GM23338 (cell line): Measurements from ENCODE around the gene MTHFSD. TPM values are rescaled to one million over a fixed set of nuclear protein-coding genes. Genes with fewer than 3 reads are reported as not detected.

Experiments used
- ATAC-seq: fragments of 200-7000 bp; cut with Tn5 transposase; 3 replicates; pipeline ENCODE4 v1.9.1; 2020
- DNase-seq: peaks from one replicate; pipeline ENCODE4 v3.0.0-alpha.2; 2015; ENCODE audit warnings: low spot score
- H2AFZ ChIP-seq: fragments of 200-600 bp; sonication (generic); 2 replicates; pipeline ENCODE4 v1.8.0; 2016; ENCODE audit warnings: antibody characterized with exemption, mild to moderate bottlenecking, moderate library complexity
- H3F3A ChIP-seq: fragments of 200-600 bp; sonication (generic); replicated peaks from 2 replicates; pipeline ENCODE4 v1.8.0; 2017; ENCODE audit warnings: antibody characterized with exemption, mixed run types, low read depth
- H3K27ac ChIP-seq: fragments of 200-600 bp; sonication (generic); 2 replicates; pipeline ENCODE4 v1.6.1; 2016; ENCODE audit warnings: low read depth
- H3K27me3 ChIP-seq: fragments of 200-600 bp; sonication (generic); 2 replicates; pipeline ENCODE4 v1.8.0; 2016; ENCODE audit warnings: mild to moderate bottlenecking, mixed run types, moderate library complexity; ENCODE audit not compliant: insufficient read depth
- H3K36me3 ChIP-seq: fragments of 200-600 bp; sonication (generic); 2 replicates; pipeline ENCODE4 v1.8.0; 2016; ENCODE audit warnings: mild to moderate bottlenecking; ENCODE audit not compliant: insufficient read depth
- H3K4me1 ChIP-seq: fragments of 200-600 bp; sonication (generic); 2 replicates; pipeline ENCODE4 v1.8.0; 2016; ENCODE audit warnings: mild to moderate bottlenecking, moderate library complexity; ENCODE audit not compliant: insufficient read depth
- H3K4me2 ChIP-seq: fragments of 200-600 bp; sonication (generic); 2 replicates; pipeline ENCODE4 v1.7.1; 2017; ENCODE audit warnings: mixed run types
- H3K4me3 ChIP-seq: fragments of 200-600 bp; sonication (generic); 2 replicates; pipeline ENCODE4 v1.6.1; 2016; ENCODE audit warnings: mixed run types
- H3K79me2 ChIP-seq: fragments of 200-600 bp; sonication (generic); replicated peaks from 2 replicates; pipeline ENCODE4 v1.8.0; 2017; ENCODE audit warnings: mild to moderate bottlenecking; ENCODE audit not compliant: insufficient read depth
- H3K9me2 ChIP-seq: fragments of 200-600 bp; sonication (generic); 2 replicates; pipeline ENCODE4 v1.8.0; 2017; ENCODE audit not compliant: insufficient read depth
- H4K20me1 ChIP-seq: fragments of 200-600 bp; sonication (generic); replicated peaks from 2 replicates; pipeline ENCODE4 v1.8.0; 2017; ENCODE audit warnings: mild to moderate bottlenecking; ENCODE audit not compliant: insufficient read depth
- H3K27ac Mint-ChIP-seq: 2 replicates; pipeline ENCODE4 v1.8.0; 2020; ENCODE audit warnings: inconsistent platforms, mild to moderate bottlenecking, moderate library complexity, mixed read lengths
- H3K27me3 Mint-ChIP-seq: 3 replicates; pipeline ENCODE4 v1.8.0; 2022; ENCODE audit warnings: low read depth, mild to moderate bottlenecking, moderate library complexity, mixed read lengths, inconsistent platforms; ENCODE audit not compliant: insufficient read depth, poor library complexity
- H3K36me3 Mint-ChIP-seq: 3 replicates; pipeline ENCODE4 v1.8.0; 2021; ENCODE audit warnings: low read depth, mild to moderate bottlenecking, inconsistent platforms, moderate library complexity, mixed read lengths
- H3K4me1 Mint-ChIP-seq: 3 replicates; pipeline ENCODE4 v1.8.0; 2020; ENCODE audit warnings: mild to moderate bottlenecking, inconsistent platforms, mixed read lengths
- H3K4me3 Mint-ChIP-seq: 3 replicates; pipeline ENCODE4 v1.8.0; 2021; ENCODE audit warnings: moderate library complexity, mild to moderate bottlenecking, inconsistent platforms, mixed read lengths
- H3K9me3 Mint-ChIP-seq: 3 replicates; pipeline ENCODE4 v1.8.0; 2020; ENCODE audit warnings: moderate library complexity, mild to moderate bottlenecking, inconsistent platforms, mixed read lengths
- CREB1 ChIP-seq: fragments of 250-450 bp; sonication (Bioruptor Pico); IDR thresholded peaks from 2 replicates; pipeline ENCODE4 v1.5.0; 2020; ENCODE audit warnings: low read depth, mild to moderate bottlenecking, moderate library complexity
- CTCF ChIP-seq, 2 experiments: fragments of 200-600 bp in 1 of 2; sonication (generic) in 1 of 2; conservative IDR thresholded peaks; 2 replicates each; pipeline versions ENCODE4 v1.5.1 to v1.6.1; 2016 to 2017; ENCODE audit warnings: antibody characterized with exemption in 2 of 2, low read depth in 2 of 2, mild to moderate bottlenecking in 2 of 2, moderate library complexity in 1 of 2
- ETS1 ChIP-seq: IDR thresholded peaks from 2 replicates; pipeline ENCODE4 v1.6.1; 2016; ENCODE audit warnings: antibody characterized with exemption
- EZH2 ChIP-seq: fragments of 200-600 bp; sonication (generic); IDR thresholded peaks from one replicate; pipeline ENCODE4 v1.8.0; 2017; ENCODE audit warnings: antibody characterized with exemption, mild to moderate bottlenecking, low read depth; ENCODE audit not compliant: unreplicated experiment
- EZH2phosphoT487 ChIP-seq: fragments of 200-600 bp; sonication (generic); IDR thresholded peaks from one replicate; pipeline ENCODE4 v1.8.1; 2018; ENCODE audit warnings: antibody characterized with exemption; ENCODE audit not compliant: unreplicated experiment
- JUNB ChIP-seq: IDR thresholded peaks from one replicate; pipeline ENCODE4 v1.6.1; 2016; ENCODE audit warnings: antibody characterized with exemption; ENCODE audit not compliant: unreplicated experiment
- NANOG ChIP-seq: IDR thresholded peaks from 2 replicates; pipeline ENCODE4 v1.6.1; 2016; ENCODE audit warnings: antibody characterized with exemption, borderline replicate concordance
- POLR2AphosphoS5 ChIP-seq: IDR thresholded peaks from 2 replicates; pipeline ENCODE4 v1.6.1; 2016; ENCODE audit warnings: antibody characterized with exemption, low read depth
- REST ChIP-seq: IDR thresholded peaks from one replicate; pipeline ENCODE4 v1.6.1; 2018; ENCODE audit warnings: antibody characterized with exemption; ENCODE audit not compliant: unreplicated experiment
- STAT1 ChIP-seq: IDR thresholded peaks from one replicate; pipeline ENCODE4 v1.6.1; 2016; ENCODE audit warnings: antibody characterized with exemption; ENCODE audit not compliant: unreplicated experiment
- polyA plus RNA-seq: library from polyadenylated mRNA; unstranded; fragments of >200 nt; fragmentation: Nextera tagmentation; extraction: Ambion mirVana; gene quantifications from 2 replicates; pipeline ENCODE4 v1.2.1, GENCODE V29; 2016
- total RNA-seq: library from RNA; depleted of rRNA; stranded (reverse); fragments of >200 nt; shearing (Covaris generic); gene quantifications from 2 replicates; pipeline ENCODE4 v1.2.3, GENCODE V29; 2014

Gene MTHFSD
- total and polyA plus RNA-seq, 2 experiments from 2014 or later = 7.2 to 8.1 TPM

- TF ChIP-seq NANOG (no peak), REST (no peak), JUNB (no peak), EZH2 (no peak), ETS1 (no peak), CTCF (conservative IDR thresholded peaks at IDR 0.05; ENCODE audit: low read depth in 2 of 2) (no peak)
Measured at GRCh38 chr16:86546638-86547013, 8.4 kb downstream of the MTHFSD start (continued).

- H3K27ac Mint-ChIP-seq = no peak overlapping the region
- H3K4me1 ChIP-seq = no peaks in the 10 kb centered on the region
- no peaks in the 10 kb centered on the region for H3K79me2 ChIP-seq
- H3K27me3 ChIP-seq = no peaks in the 10 kb centered on the region
- no peaks in the 10 kb centered on the region for H3K4me1 Mint-ChIP-seq
- no peaks in the 10 kb centered on the region for H4K20me1 ChIP-seq
- no peak overlapping the region for H3K4me3 ChIP-seq
- peaks cover 3% of the 10 kb centered on the region; the same call in 1 of the 2 replicates for H3K36me3 ChIP-seq
- H3K4me3 Mint-ChIP-seq = no peak overlapping the region
- no peaks in the 10 kb centered on the region for H3F3A ChIP-seq
- peaks cover 3% of the 10 kb centered on the region; the same call in 2 of the 3 replicates for H3K36me3 Mint-ChIP-seq
- DNase-seq (no peak), ATAC-seq (no peak)
- H3K27ac ChIP-seq = no peak overlapping the region
- H3K9me3 Mint-ChIP-seq = no peaks in the 10 kb centered on the region
- H2AFZ ChIP-seq = no peak overlapping the region
- no peaks in the 10 kb centered on the region for H3K9me2 ChIP-seq
- no peak overlapping the region for H3K4me2 ChIP-seq
- no peaks in the 10 kb centered on the region for H3K27me3 Mint-ChIP-seq
- TF ChIP-seq JUNB (no peak), CTCF (conservative IDR thresholded peaks at IDR 0.05; ENCODE audit: low read depth in 2 of 2) (no peak), NANOG (no peak), POLR2AphosphoS5 (no peak), EZH2phosphoT487 (no peak), CREB1 (CRISPR knock-in tag) (no peak), STAT1 (no peak), EZH2 (no peak), REST (no peak), ETS1 (no peak)
Measured at GRCh38 chr16:86545954-86546637, 8.9 kb downstream of the MTHFSD start.
